ENCODE measurements around the gene KRTAP5-1.

DNA sequence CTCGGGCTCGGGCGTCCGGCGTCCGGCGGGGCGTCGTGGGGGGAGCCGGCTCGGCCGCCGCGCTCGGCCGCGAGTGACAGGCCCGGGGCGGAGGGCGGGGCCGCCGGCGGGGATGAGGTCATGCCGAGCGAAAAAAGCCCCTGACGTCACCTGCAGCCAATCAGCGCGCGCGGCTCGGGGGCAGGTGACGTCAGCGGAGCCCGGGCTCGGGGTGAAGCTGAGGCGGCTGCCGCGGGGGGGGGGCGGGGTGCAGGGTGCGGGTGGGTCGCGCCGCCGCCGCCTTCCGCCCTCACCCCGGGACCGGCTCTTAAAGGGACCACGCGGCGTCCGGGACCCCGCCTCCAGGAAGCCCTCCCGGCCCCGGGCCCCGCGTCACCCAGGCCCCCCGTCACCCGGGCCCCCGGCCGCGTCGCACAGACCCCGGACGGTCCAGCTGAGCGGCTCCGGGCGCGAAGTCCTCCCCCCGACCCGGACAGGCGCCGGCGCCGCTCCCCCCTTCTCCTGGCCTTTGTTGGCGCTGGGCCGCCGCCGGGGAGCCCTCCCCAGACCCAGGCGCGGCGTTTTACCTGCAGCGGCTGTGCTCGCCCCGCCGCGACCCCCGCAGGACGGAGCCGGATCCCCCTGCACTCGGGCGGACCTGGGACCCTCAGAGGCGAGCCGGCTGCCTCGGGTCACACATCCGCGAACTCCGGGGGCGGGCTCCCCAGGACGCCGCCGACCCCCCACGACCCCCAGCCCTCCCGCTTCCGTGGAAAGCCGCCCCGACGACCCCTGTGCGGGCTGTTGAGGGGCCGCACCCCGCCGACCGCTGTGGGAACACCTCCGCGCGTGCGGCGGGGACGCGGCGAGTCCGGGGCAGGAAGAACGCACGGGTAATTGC is 12.6 kb downstream of the KRTAP5-1 start, which contains the start of gene DUSP8:
- TF ChIP-seq, protein P1, sequence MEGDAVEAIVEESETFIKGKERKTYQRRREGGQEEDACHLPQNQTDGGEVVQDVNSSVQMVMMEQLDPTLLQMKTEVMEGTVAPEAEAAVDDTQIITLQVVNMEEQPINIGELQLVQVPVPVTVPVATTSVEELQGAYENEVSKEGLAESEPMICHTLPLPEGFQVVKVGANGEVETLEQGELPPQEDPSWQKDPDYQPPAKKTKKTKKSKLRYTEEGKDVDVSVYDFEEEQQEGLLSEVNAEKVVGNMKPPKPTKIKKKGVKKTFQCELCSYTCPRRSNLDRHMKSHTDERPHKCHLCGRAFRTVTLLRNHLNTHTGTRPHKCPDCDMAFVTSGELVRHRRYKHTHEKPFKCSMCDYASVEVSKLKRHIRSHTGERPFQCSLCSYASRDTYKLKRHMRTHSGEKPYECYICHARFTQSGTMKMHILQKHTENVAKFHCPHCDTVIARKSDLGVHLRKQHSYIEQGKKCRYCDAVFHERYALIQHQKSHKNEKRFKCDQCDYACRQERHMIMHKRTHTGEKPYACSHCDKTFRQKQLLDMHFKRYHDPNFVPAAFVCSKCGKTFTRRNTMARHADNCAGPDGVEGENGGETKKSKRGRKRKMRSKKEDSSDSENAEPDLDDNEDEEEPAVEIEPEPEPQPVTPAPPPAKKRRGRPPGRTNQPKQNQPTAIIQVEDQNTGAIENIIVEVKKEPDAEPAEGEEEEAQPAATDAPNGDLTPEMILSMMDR (IDR thresholded peaks at IDR 0.05 in 2 of 3, conservative IDR thresholded peaks at IDR 0.05 in 1 of 3; ENCODE audit: control insufficient read depth in 2 of 3, extremely low read depth in 1 of 3, insufficient read depth in 1 of 3, low read depth in 3 of 3, low read length in 3 of 3), result no peak
- TF ChIP-seq RELA (IDR thresholded peaks at IDR 0.05; ENCODE audit: borderline replicate concordance, partially characterized antibody) (no peak), POLR2AphosphoS2 (IDR thresholded peaks at IDR 0.05; ENCODE audit: low read depth, low read length) (no peak), ZNF24 (IDR thresholded peaks at IDR 0.05) (no peak), PAX8 (IDR thresholded peaks at IDR 0.05) (no peak), ESRRA (IDR thresholded peaks at IDR 0.05; ENCODE audit: low read length) (no peak), CHD1 (IDR thresholded peaks at IDR 0.05; ENCODE audit: low read depth, low read length) (no peak), SUZ12 (IDR thresholded peaks at IDR 0.05; ENCODE audit: unreplicated experiment) (no peak), ZBED1 (IDR thresholded peaks at IDR 0.05; ENCODE audit: borderline replicate concordance) (no peak)
- TF ChIP-seq, protein P2, sequence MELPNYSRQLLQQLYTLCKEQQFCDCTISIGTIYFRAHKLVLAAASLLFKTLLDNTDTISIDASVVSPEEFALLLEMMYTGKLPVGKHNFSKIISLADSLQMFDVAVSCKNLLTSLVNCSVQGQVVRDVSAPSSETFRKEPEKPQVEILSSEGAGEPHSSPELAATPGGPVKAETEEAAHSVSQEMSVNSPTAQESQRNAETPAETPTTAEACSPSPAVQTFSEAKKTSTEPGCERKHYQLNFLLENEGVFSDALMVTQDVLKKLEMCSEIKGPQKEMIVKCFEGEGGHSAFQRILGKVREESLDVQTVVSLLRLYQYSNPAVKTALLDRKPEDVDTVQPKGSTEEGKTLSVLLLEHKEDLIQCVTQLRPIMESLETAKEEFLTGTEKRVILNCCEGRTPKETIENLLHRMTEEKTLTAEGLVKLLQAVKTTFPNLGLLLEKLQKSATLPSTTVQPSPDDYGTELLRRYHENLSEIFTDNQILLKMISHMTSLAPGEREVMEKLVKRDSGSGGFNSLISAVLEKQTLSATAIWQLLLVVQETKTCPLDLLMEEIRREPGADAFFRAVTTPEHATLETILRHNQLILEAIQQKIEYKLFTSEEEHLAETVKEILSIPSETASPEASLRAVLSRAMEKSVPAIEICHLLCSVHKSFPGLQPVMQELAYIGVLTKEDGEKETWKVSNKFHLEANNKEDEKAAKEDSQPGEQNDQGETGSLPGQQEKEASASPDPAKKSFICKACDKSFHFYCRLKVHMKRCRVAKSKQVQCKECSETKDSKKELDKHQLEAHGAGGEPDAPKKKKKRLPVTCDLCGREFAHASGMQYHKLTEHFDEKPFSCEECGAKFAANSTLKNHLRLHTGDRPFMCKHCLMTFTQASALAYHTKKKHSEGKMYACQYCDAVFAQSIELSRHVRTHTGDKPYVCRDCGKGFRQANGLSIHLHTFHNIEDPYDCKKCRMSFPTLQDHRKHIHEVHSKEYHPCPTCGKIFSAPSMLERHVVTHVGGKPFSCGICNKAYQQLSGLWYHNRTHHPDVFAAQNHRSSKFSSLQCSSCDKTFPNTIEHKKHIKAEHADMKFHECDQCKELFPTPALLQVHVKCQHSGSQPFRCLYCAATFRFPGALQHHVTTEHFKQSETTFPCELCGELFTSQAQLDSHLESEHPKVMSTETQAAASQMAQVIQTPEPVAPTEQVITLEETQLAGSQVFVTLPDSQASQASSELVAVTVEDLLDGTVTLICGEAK (IDR thresholded peaks at IDR 0.05; ENCODE audit: borderline replicate concordance), result no peak
